ENCODE measurements around the gene MBP. TPM values are rescaled to one million over a fixed set of nuclear protein-coding genes. Genes with fewer than 3 reads are reported as not detected.

Gene MBP
- total and polyA plus RNA-seq, 2 experiments from 2014 or later: 18.4 to 22.9 TPM

DNA sequence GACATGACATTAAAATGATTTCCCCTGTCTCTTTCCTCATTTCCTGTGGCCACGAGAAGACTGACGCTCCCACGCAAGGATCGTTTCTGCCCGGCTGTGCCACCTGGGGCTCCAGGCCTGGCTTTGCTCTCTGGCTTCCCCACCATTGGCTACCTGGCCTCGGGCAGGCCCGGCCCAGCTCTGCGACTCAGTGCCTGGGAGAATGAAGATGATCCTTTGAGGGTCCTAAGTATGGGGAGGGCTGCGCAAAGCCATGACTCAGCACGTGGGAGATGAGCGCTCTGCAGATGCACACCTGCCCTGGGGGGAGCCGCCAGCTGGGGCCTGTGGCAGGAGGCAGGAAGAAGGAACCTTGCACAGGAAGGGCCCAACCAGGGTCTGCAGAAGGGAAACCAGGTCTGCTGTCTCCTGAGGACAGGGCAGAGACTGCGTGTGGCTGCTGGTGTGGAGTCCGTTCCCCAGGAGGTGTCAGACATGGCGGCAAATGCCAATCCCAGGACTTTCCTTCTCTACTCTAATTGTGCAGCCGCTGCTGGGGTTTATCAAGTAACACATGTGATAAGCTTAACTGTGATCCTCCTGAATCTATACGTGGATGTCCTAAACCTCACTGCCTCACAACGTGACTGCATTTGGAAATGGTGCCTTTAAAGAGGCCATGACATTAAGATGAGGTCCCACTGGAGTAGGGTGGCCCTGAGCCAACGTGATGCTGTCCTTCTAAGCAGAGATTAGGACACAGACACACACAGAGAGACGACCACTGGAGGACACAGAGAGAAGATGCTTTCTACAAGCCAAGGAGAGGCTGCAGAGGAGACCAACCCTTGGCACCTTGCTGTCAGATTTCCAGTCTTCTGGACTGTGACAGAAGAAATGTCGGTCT is 32.9 kb downstream of the MBP start:
- Mint-ChIP-seq H3K36me3 (ENCODE audit: low read depth) (peaks cover 11% of the 10 kb centered on the region), H3K9me3 (no peaks in the 10 kb centered on the region), H3K27me3 (ENCODE audit: insufficient read depth, low read depth, poor library complexity) (peaks cover 11% of the 10 kb centered on the region), H3K4me1 (peaks cover 66% of the 10 kb centered on the region), H3K4me3 (no peak overlapping the region), H3K27ac (no peak overlapping the region)
- Histone ChIP-seq H2AFZ (no peak overlapping the region), H3K79me2 (replicated peaks; ENCODE audit: insufficient read depth) (no peaks in the 10 kb centered on the region), H3K4me2 (no peak overlapping the region), H3F3A (replicated peaks; ENCODE audit: low read depth) (peaks cover 10% of the 10 kb centered on the region; the same call in 1 of the 2 replicates), H3K4me3 (no peak overlapping the region), H3K27me3 (ENCODE audit: insufficient read depth) (no peaks in the 10 kb centered on the region), H3K9me2 (ENCODE audit: insufficient read depth) (0 out of 2 replicates have a peak, but pooled peaks cover 2% of the 10 kb centered on the region), H3K36me3 (ENCODE audit: insufficient read depth) (no peaks in the 10 kb centered on the region), H4K20me1 (replicated peaks; ENCODE audit: insufficient read depth) (no peaks in the 10 kb centered on the region), H3K27ac (ENCODE audit: low read depth) (0 out of 2 replicates have a peak overlapping the region, but pooled peaks have one; percentile 32), H3K4me1 (ENCODE audit: insufficient read depth) (peaks cover 53% of the 10 kb centered on the region)
- TF ChIP-seq ZNF114 (CRISPR knock-in tag; IDR thresholded peaks at IDR 0.05) (no peak), EZH2 (IDR thresholded peaks at IDR 0.05; ENCODE audit: low read depth, unreplicated experiment) (no peak), POLR2AphosphoS5 (IDR thresholded peaks at IDR 0.05; ENCODE audit: low read depth) (no peak), JUNB (IDR thresholded peaks at IDR 0.05; ENCODE audit: unreplicated experiment) (no peak), CREB1 (CRISPR knock-in tag; IDR thresholded peaks at IDR 0.05; ENCODE audit: low read depth) (no peak), ZNF331 (CRISPR knock-in tag; IDR thresholded peaks at IDR 0.05; ENCODE audit: low read depth) (no peak), STAT1 (IDR thresholded peaks at IDR 0.05; ENCODE audit: unreplicated experiment) (no peak), EZH2phosphoT487 (IDR thresholded peaks at IDR 0.05; ENCODE audit: unreplicated experiment) (no peak), NANOG (IDR thresholded peaks at IDR 0.05; ENCODE audit: borderline replicate concordance) (no peak)
- TF ChIP-seq, protein P1, sequence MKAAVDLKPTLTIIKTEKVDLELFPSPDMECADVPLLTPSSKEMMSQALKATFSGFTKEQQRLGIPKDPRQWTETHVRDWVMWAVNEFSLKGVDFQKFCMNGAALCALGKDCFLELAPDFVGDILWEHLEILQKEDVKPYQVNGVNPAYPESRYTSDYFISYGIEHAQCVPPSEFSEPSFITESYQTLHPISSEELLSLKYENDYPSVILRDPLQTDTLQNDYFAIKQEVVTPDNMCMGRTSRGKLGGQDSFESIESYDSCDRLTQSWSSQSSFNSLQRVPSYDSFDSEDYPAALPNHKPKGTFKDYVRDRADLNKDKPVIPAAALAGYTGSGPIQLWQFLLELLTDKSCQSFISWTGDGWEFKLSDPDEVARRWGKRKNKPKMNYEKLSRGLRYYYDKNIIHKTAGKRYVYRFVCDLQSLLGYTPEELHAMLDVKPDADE (IDR thresholded peaks at IDR 0.05): no peak
- TF ChIP-seq, protein P2, sequence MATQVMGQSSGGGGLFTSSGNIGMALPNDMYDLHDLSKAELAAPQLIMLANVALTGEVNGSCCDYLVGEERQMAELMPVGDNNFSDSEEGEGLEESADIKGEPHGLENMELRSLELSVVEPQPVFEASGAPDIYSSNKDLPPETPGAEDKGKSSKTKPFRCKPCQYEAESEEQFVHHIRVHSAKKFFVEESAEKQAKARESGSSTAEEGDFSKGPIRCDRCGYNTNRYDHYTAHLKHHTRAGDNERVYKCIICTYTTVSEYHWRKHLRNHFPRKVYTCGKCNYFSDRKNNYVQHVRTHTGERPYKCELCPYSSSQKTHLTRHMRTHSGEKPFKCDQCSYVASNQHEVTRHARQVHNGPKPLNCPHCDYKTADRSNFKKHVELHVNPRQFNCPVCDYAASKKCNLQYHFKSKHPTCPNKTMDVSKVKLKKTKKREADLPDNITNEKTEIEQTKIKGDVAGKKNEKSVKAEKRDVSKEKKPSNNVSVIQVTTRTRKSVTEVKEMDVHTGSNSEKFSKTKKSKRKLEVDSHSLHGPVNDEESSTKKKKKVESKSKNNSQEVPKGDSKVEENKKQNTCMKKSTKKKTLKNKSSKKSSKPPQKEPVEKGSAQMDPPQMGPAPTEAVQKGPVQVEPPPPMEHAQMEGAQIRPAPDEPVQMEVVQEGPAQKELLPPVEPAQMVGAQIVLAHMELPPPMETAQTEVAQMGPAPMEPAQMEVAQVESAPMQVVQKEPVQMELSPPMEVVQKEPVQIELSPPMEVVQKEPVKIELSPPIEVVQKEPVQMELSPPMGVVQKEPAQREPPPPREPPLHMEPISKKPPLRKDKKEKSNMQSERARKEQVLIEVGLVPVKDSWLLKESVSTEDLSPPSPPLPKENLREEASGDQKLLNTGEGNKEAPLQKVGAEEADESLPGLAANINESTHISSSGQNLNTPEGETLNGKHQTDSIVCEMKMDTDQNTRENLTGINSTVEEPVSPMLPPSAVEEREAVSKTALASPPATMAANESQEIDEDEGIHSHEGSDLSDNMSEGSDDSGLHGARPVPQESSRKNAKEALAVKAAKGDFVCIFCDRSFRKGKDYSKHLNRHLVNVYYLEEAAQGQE (IDR thresholded peaks at IDR 0.05; ENCODE audit: unreplicated experiment): no peak
- TF ChIP-seq, protein P3, sequence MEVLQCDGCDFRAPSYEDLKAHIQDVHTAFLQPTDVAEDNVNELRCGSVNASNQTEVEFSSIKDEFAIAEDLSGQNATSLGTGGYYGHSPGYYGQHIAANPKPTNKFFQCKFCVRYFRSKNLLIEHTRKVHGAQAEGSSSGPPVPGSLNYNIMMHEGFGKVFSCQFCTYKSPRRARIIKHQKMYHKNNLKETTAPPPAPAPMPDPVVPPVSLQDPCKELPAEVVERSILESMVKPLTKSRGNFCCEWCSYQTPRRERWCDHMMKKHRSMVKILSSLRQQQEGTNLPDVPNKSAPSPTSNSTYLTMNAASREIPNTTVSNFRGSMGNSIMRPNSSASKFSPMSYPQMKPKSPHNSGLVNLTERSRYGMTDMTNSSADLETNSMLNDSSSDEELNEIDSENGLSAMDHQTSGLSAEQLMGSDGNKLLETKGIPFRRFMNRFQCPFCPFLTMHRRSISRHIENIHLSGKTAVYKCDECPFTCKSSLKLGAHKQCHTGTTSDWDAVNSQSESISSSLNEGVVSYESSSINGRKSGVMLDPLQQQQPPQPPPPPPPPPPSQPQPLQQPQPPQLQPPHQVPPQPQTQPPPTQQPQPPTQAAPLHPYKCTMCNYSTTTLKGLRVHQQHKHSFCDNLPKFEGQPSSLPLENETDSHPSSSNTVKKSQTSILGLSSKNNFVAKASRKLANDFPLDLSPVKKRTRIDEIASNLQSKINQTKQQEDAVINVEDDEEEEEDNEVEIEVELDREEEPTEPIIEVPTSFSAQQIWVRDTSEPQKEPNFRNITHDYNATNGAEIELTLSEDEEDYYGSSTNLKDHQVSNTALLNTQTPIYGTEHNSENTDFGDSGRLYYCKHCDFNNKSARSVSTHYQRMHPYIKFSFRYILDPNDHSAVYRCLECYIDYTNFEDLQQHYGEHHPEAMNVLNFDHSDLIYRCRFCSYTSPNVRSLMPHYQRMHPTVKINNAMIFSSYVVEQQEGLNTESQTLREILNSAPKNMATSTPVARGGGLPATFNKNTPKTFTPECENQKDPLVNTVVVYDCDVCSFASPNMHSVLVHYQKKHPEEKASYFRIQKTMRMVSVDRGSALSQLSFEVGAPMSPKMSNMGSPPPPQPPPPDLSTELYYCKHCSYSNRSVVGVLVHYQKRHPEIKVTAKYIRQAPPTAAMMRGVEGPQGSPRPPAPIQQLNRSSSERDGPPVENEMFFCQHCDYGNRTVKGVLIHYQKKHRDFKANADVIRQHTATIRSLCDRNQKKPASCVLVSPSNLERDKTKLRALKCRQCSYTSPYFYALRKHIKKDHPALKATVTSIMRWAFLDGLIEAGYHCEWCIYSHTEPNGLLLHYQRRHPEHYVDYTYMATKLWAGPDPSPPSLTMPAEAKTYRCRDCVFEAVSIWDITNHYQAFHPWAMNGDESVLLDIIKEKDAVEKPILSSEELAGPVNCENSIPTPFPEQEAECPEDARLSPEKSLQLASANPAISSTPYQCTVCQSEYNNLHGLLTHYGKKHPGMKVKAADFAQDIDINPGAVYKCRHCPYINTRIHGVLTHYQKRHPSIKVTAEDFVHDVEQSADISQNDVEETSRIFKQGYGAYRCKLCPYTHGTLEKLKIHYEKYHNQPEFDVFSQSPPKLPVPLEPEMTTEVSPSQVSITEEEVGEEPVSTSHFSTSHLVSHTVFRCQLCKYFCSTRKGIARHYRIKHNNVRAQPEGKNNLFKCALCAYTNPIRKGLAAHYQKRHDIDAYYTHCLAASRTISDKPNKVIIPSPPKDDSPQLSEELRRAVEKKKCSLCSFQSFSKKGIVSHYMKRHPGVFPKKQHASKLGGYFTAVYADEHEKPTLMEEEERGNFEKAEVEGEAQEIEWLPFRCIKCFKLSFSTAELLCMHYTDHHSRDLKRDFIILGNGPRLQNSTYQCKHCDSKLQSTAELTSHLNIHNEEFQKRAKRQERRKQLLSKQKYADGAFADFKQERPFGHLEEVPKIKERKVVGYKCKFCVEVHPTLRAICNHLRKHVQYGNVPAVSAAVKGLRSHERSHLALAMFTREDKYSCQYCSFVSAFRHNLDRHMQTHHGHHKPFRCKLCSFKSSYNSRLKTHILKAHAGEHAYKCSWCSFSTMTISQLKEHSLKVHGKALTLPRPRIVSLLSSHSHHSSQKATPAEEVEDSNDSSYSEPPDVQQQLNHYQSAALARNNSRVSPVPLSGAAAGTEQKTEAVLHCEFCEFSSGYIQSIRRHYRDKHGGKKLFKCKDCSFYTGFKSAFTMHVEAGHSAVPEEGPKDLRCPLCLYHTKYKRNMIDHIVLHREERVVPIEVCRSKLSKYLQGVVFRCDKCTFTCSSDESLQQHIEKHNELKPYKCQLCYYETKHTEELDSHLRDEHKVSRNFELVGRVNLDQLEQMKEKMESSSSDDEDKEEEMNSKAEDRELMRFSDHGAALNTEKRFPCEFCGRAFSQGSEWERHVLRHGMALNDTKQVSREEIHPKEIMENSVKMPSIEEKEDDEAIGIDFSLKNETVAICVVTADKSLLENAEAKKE (CRISPR knock-in tag; IDR thresholded peaks at IDR 0.05): no peak
- TF ChIP-seq, protein P4, sequence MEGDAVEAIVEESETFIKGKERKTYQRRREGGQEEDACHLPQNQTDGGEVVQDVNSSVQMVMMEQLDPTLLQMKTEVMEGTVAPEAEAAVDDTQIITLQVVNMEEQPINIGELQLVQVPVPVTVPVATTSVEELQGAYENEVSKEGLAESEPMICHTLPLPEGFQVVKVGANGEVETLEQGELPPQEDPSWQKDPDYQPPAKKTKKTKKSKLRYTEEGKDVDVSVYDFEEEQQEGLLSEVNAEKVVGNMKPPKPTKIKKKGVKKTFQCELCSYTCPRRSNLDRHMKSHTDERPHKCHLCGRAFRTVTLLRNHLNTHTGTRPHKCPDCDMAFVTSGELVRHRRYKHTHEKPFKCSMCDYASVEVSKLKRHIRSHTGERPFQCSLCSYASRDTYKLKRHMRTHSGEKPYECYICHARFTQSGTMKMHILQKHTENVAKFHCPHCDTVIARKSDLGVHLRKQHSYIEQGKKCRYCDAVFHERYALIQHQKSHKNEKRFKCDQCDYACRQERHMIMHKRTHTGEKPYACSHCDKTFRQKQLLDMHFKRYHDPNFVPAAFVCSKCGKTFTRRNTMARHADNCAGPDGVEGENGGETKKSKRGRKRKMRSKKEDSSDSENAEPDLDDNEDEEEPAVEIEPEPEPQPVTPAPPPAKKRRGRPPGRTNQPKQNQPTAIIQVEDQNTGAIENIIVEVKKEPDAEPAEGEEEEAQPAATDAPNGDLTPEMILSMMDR (conservative IDR thresholded peaks at IDR 0.05; ENCODE audit: low read depth in 2 of 2): no peak
- ATAC-seq (no peak), DNase-seq (ENCODE audit: low spot score) (no peak)

Measured in GM23338 (cell line).